HepG2 (cell line): Measurements from ENCODE around the gene PRSS21. TPM values are rescaled to one million over a fixed set of nuclear protein-coding genes. Genes with fewer than 3 reads are reported as not detected.

ENCODE experiments used
- CREM ChIP-seq, 2 experiments: sonication (generic) in 1 of 2; formaldehyde crosslinking in 1 of 2; IDR thresholded peaks; 2 replicates each; pipeline versions ENCODE4 v1.4.0 to v1.6.1; 2016 to 2020; ENCODE audit warnings: antibody characterized with exemption in 1 of 2, mild to moderate bottlenecking in 1 of 2, missing genetic modification reagents in 1 of 2
- DR1 ChIP-seq: sonication (generic); formaldehyde crosslinking; IDR thresholded peaks from 2 replicates; pipeline ENCODE4 v1.8.0; 2021; ENCODE audit warnings: mild to moderate bottlenecking, missing genetic modification reagents, inconsistent platforms
- DRAP1 ChIP-seq: IDR thresholded peaks from 2 replicates; pipeline ENCODE4 v1.6.1; 2016; ENCODE audit warnings: missing genetic modification reagents, missing compliant biosample characterization
- GABPB1 ChIP-seq: IDR thresholded peaks from 2 replicates; pipeline ENCODE4 v1.6.1; 2016; ENCODE audit warnings: mild to moderate bottlenecking, missing genetic modification reagents, moderate library complexity, missing compliant biosample characterization
- HCFC1 ChIP-seq: fragments of 150-350 bp; IDR thresholded peaks from 2 replicates; pipeline ENCODE4 v1.6.1; 2014; ENCODE audit warnings: low read depth, low read length
- HDAC2 ChIP-seq: sonication (generic); formaldehyde crosslinking; IDR thresholded peaks from 2 replicates; pipeline ENCODE4 v1.4.0; 2020; ENCODE audit warnings: missing genetic modification reagents
- HES4 ChIP-seq: sonication (generic); formaldehyde crosslinking; IDR thresholded peaks from 2 replicates; pipeline ENCODE4 v1.9.0; 2021; ENCODE audit warnings: mild to moderate bottlenecking, missing genetic modification reagents, borderline replicate concordance
- JDP2 ChIP-seq: sonication (generic); formaldehyde crosslinking; IDR thresholded peaks from 2 replicates; pipeline ENCODE4 v1.8.1; 2022; ENCODE audit warnings: missing genetic modification reagents, borderline replicate concordance
- KDM5A ChIP-seq: fragments of 200-600 bp; sonication (generic); IDR thresholded peaks from 2 replicates; pipeline ENCODE4 v1.7.0; 2018; ENCODE audit warnings: antibody characterized with exemption, mild to moderate bottlenecking, low read length, borderline replicate concordance
- NONO ChIP-seq, 2 experiments: fragments of 450-650 bp in 1 of 2; sonication (generic) in 1 of 2; formaldehyde crosslinking in 1 of 2; IDR thresholded peaks in 1 of 2; conservative IDR thresholded peaks in 1 of 2; 2 replicates each; pipeline versions ENCODE4 v1.6.1 to v1.8.0; 2017 to 2022; ENCODE audit warnings: mild to moderate bottlenecking in 1 of 2, missing genetic modification reagents in 1 of 2, moderate library complexity in 1 of 2
- NR2F2 ChIP-seq: IDR thresholded peaks from 2 replicates; pipeline ENCODE4 v1.6.1; 2012; ENCODE audit warnings: low read depth, inconsistent platforms, borderline replicate concordance
- NRL ChIP-seq: sonication (generic); formaldehyde crosslinking; IDR thresholded peaks from 2 replicates; pipeline ENCODE4 v1.5.0; 2020; ENCODE audit warnings: missing genetic modification reagents, mild to moderate bottlenecking, moderate library complexity, borderline replicate concordance
- ONECUT2 ChIP-seq: sonication (generic); formaldehyde crosslinking; IDR thresholded peaks from 2 replicates; pipeline ENCODE4 v1.4.0; 2020; ENCODE audit warnings: missing genetic modification reagents
- SRSF1 ChIP-seq: fragments of 200-400 bp; formaldehyde crosslinking; optimal IDR thresholded peaks from 2 replicates; pipeline ENCODE3; 2017; ENCODE audit warnings: mild to moderate bottlenecking, low read depth, low read length, moderate library complexity
- ZNF180 ChIP-seq: sonication (generic); formaldehyde crosslinking; IDR thresholded peaks from 2 replicates; pipeline ENCODE4 v1.4.0; 2020; ENCODE audit warnings: low read depth, missing genetic modification reagents, borderline replicate concordance
- ZNF251 ChIP-seq: sonication (generic); formaldehyde crosslinking; IDR thresholded peaks from 2 replicates; pipeline ENCODE4 v1.9.0; 2021; ENCODE audit warnings: mild to moderate bottlenecking, missing genetic modification reagents
- ZNF253 ChIP-seq: sonication (generic); formaldehyde crosslinking; IDR thresholded peaks from 2 replicates; pipeline ENCODE4 v1.8.0; 2022; ENCODE audit warnings: mild to moderate bottlenecking, missing genetic modification reagents, borderline replicate concordance
- ZNF431 ChIP-seq: sonication (generic); formaldehyde crosslinking; IDR thresholded peaks from 2 replicates; pipeline ENCODE4 v1.9.0; 2022; ENCODE audit warnings: missing genetic modification reagents, low read depth, mild to moderate bottlenecking, borderline replicate concordance
- ZNF460 ChIP-seq: sonication (generic); formaldehyde crosslinking; IDR thresholded peaks from 2 replicates; pipeline ENCODE4 v1.5.1; 2020; ENCODE audit warnings: missing genetic modification reagents, mild to moderate bottlenecking, borderline replicate concordance
- ZNF562 ChIP-seq: sonication (generic); formaldehyde crosslinking; IDR thresholded peaks from 2 replicates; pipeline ENCODE4 v1.8.0; 2022; ENCODE audit warnings: missing genetic modification reagents, borderline replicate concordance
- ZNF687 ChIP-seq: sonication (generic); formaldehyde crosslinking; IDR thresholded peaks from 2 replicates; pipeline ENCODE4 v1.5.1; 2020; ENCODE audit warnings: mild to moderate bottlenecking, missing genetic modification reagents, moderate library complexity
- ZNF780A ChIP-seq: sonication (generic); formaldehyde crosslinking; IDR thresholded peaks from 2 replicates; pipeline ENCODE4 v1.8.0; 2022; ENCODE audit warnings: mild to moderate bottlenecking, missing genetic modification reagents, moderate library complexity
- polyA plus RNA-seq, 8 experiments: library from polyadenylated mRNA; depleted of rRNA in 3 of 8; stranded (reverse) in 7 of 8; unstranded in 1 of 8; fragments of >200 nt; fragmentation: Illumina TruSeq in 4 of 8; extraction: Trizol in 4 of 8; gene quantifications; 2 replicates each; pipeline versions ENCODE4 v1.2.1 to v1.2.3, GENCODE V29; 2011 to 2016; ENCODE audit warnings: low read depth in 4 of 8, missing spikeins in 1 of 8, mixed read lengths in 1 of 8; ENCODE audit not compliant: insufficient read depth in 1 of 8
- total RNA-seq, 5 experiments: library from RNA; depleted of rRNA; stranded (reverse); fragments of >200 nt; fragmentation: Illumina TruSeq; extraction: Trizol; gene quantifications; 2 replicates each; pipeline ENCODE4 v1.2.3, GENCODE V29; 2016; ENCODE audit warnings: low read depth in 1 of 5
- TF ChIP-seq, protein P1 (sequence below): sonication (generic); formaldehyde crosslinking; IDR thresholded peaks from 2 replicates; pipeline ENCODE4 v1.8.0; 2022; ENCODE audit warnings: missing genetic modification reagents, low read depth, mild to moderate bottlenecking, borderline replicate concordance
- TF ChIP-seq, protein P2 (sequence below): sonication (generic); IDR thresholded peaks from 2 replicates; pipeline ENCODE4 v1.6.1; 2016; ENCODE audit warnings: low read depth, borderline replicate concordance

Gene PRSS21
- total and polyA plus RNA-seq, 2 of the 13 experiments (the other 11 are each of a cell fraction or from before 2014, with no cell fraction given) = not detected

- TF ChIP-seq ZNF687 (CRISPR knock-in tag) (peak; percentile 70), JDP2 (CRISPR knock-in tag) (no peak; the same call in 1 of the 2 replicates), HES4 (CRISPR knock-in tag) (peak; percentile 84), SRSF1 (peak; percentile 26), ZNF180 (CRISPR knock-in tag) (no peak), ZNF460 (CRISPR knock-in tag) (no peak), NONO (IDR thresholded peaks at IDR 0.05) (no peak), NONO (CRISPR knock-in tag; conservative IDR thresholded peaks at IDR 0.05) (peak; percentile 75), ZNF780A (CRISPR knock-in tag) (no peak), ZNF253 (CRISPR knock-in tag) (no peak), CREM (IDR thresholded peaks at IDR 0.05) (no peak), CREM (CRISPR knock-in tag; IDR thresholded peaks at IDR 0.05) (no peak; the same call in 1 of the 2 replicates), DRAP1 (no peak), KDM5A (no peak), GABPB1 (CRISPR knock-in tag) (peak; percentile 76), ZNF431 (CRISPR knock-in tag) (no peak), NRL (peak; percentile 74; the same call in 1 of the 2 replicates), HCFC1 (peak; percentile 37), ZNF251 (CRISPR knock-in tag) (no peak), NR2F2 (no peak), DR1 (CRISPR knock-in tag) (peak; percentile 79), ONECUT2 (CRISPR knock-in tag) (no peak), HDAC2 (CRISPR knock-in tag) (no peak; the same call in 1 of the 2 replicates), ZNF562 (CRISPR knock-in tag) (no peak)
- TF ChIP-seq, protein P1, sequence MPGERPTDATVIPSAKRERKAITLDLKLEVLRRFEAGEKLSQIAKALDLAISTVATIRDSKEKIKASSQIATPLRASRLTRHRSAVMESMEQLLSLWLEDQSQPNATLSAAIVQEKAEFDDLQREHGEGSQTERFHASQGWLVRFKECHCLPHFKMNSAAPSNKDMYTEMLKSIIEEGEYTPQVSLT (CRISPR knock-in tag) = no peak
- TF ChIP-seq, protein P2, sequence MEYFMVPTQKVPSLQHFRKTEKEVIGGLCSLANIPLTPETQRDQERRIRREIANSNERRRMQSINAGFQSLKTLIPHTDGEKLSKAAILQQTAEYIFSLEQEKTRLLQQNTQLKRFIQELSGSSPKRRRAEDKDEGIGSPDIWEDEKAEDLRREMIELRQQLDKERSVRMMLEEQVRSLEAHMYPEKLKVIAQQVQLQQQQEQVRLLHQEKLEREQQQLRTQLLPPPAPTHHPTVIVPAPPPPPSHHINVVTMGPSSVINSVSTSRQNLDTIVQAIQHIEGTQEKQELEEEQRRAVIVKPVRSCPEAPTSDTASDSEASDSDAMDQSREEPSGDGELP = no peak
Measured at GRCh38 chr16:2777231-2777902, 39.7 kb upstream of the PRSS21 start, which contains the start of gene ELOB (continued).
